NCI-H345 (cell line): ENCODE results near the gene EIF3L.
"Not testable (repeated sequence)": the region's sequence is repeated elsewhere in the genome, so short reads cannot be mapped to it uniquely, and the experiment has no call there.

Experiments
- DNase-seq: peaks from one replicate; lab custom pipeline; 2025; lab: John Stamatoyannopoulos, UW

EIF3L gene

DNA sequence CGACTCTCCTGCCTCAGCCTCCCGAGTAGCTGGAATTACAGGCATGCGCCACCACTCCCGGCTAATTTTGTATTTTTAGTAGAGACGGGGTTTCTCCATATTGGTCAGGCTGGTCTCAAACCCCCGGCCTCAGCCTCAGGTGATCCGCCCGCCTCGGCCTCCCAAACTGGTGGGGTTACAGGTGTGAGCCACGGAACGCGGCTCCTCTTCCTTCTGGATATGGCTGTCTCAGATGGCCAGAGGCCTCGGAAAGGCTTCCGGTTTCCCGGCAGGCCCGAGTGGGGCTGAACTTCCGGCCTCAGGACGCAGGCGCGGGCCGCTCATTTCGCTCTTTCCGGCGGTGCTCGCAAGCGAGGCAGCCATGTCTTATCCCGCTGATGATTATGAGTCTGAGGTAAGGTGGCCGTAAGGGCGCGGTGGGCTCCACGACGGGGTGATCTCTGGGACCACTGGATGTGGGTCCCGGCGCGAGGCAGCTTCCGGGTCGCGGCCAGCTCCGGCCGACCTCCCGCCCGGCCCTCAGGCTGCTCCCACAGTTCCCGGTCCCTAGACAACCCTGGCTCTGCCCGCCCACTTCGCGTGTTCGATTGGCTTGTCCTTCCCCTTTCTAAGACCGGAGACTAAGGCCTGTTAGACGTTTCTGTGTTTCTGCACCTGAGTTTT lies at the start of gene EIF3L:
Gene EIF3L, plus strand, starts transcription at position 331 of the 663 bp plus-strand sequence. Its CDS starts 31 bp downstream, at position 362.
- peak; percentile 84 for DNase-seq

DNA sequence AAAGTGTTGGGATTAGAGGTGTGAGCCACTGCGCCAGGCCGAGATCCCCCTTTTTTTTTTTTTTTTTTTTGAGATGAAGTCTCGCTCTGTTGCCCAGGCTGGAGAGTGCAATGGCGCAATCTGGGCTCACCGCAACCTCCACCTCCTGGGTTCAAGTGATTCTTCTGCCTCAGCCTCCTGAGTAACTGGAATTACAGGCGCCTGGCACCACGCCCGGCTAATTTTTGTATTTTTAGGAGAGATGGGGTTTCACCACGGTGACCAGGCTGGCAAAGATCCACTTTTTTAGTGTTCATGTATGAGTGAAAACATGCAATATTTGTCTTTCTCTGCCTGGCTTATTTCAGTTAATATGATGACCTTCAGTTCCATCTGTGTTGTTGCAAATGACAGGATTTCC lies 49.2 kb upstream of the EIF3L start:
- DNase-seq: not testable (repeated sequence)

DNA sequence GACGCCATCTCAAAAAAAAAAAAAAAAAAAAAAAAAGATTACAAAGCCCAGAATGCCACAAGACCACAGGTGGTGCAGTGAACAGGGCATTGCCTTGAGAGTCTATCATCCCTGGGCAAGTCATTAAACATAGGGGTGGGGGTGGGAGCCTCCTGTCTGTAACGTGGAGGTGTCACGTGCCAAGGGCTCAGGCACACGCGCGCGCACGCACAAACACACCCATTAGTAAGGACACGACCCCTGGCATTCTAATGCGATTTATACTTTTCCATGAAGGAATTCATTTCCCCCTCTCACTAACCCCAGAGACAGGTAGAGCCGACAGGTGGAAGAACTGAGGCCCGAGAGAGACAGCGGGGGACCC lies 47.3 kb upstream of the EIF3L start:
- peak; percentile 16 for DNase-seq

- peak; percentile 64 for DNase-seq
These were observed 46.7 kb upstream of the EIF3L start for GRCh38 chr22:37802310-37803194.

DNA sequence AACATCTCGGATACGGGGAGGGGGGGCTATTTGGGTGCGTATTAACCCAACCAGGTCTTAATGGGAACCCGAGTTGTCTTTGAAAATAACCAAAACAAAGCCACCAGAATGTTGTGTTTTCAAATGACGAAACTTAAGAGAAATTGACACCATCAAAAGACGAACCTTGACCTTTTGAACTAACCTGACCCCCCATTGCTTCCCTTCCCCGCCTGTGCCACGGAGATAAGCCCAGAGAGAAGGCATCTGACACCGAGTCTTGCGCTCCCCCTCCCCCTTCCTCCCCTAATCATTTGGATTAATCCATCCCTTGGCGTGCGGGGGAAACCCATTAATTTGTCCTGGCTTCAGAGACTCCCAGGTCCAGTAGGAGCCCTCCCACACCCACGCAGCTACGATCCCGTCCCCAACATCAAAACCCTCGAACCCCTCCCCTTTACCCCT lies 46.0 kb upstream of the EIF3L start:
- DNase-seq: peak; percentile 17

GRCh38 chr22:37803639-37804351 lies 45.4 kb upstream of the EIF3L start:
- DNase-seq: peak; percentile 12

GRCh38 chr22:37804352-37804880 lies 44.8 kb upstream of the EIF3L start:
- no peak for DNase-seq

- DNase-seq: peak; percentile 87
These were observed 44.1 kb upstream of the EIF3L start for GRCh38 chr22:37804881-37805809.

GRCh38 chr22:37805810-37806277 lies 43.4 kb upstream of the EIF3L start:
- no peak for DNase-seq

DNA sequence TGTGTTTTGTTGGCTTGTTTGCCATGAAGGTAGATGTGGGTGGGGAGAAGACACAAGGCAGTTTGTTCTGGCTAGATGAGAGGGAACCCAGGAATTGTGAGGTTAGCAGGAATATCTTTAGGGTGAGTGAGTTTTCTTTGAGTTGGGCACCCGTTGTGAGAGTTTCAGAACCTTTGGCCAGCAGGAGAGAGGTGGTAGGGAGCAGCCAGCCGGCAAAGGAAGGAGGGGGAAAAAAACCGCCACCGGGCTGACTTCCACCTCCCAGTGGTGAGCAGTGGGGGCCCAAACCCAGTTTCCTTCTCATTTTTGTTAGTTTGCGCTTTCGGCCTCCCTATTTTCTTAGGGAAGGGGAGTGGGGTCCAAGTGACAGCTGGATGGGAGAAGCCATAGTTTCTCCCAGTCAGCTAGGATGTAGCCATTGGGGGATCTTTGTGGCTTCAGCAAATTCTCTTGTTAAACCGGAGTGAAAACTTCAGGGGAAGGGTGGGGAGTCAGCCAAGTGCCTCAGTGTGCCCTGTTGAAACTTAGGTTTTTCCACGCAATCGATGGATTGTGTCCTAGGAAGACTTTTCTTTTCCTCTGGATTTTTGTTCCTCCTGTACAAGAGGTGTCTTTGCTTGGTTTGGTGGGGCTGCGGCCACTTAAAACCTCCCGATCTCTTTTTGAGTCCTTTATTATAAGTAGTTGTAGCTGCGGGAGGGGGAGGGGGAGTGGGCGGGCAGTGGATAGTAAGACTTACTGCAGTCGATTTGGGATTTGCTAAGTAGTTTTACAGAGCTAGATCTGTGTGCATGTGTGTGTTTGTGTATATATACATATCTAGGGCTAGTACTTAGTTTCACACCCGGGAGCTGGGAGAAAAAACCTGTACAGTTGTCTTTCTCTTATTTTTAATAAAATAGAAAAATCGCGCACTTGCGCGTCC lies 42.5 kb upstream of the EIF3L start:
- DNase-seq: peak; percentile 31

- DNase-seq: peak; percentile 93
These were observed 41.6 kb upstream of the EIF3L start, which contains the start of gene GCAT for GRCh38 chr22:37807410-37808293. TSS of gene GCAT (plus strand) at chr22:37807934. CDS start at chr22:37807968, 34 bp downstream.

GRCh38 chr22:37808294-37808657 lies 40.9 kb upstream of the EIF3L start:
- DNase-seq: no peak

DNA sequence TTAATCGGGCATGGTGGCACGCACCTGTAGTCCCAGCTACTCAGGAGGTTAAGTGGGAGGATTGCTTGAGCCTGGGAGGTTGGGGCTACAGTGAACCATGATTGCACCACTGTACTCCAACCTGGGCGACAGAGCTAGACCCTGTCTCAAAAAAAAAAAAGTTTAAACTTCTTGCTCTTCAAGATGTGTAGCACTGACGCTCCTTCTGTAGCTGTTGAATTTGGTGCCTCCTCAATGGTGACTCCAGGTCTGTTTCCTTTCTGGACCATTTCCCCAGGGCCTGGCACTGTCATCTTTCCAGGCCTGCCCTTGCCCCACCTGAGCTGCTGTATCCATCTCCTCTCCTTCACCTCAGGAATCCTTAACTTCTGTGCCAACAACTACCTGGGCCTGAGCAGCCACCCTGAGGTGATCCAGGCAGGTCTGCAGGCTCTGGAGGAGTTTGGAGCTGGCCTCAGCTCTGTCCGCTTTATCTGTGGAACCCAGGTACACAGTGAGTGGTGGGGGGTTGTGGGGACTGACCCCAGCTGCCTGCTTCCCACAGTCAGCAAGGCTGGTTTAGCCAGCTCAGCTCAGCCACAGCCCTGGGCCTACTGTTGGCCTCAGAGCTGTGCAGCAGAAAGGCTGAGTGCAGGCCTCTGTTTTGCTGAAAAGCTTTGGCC lies 39.4 kb upstream of the EIF3L start:
- DNase-seq: no peak

DNA sequence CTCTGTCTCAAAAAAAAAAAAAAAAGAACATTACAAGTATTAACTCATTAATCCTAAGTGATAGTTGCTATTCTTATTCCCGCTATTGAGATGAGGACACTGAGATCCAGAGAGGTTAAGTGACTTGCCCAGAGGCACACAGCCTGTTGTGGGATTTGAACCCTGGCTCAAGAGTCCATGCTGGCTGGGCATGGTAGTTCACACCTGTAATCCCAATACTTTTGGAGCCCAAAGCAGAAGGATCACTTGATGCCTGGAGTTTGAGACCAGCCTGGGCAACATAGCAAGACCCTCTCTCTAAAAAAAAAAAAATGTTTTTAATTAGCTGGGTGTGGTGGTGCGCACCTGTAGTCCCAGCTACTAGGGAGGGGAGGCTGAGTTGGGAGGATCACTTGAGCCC lies 37.4 kb upstream of the EIF3L start:
- DNase-seq: no peak

DNA sequence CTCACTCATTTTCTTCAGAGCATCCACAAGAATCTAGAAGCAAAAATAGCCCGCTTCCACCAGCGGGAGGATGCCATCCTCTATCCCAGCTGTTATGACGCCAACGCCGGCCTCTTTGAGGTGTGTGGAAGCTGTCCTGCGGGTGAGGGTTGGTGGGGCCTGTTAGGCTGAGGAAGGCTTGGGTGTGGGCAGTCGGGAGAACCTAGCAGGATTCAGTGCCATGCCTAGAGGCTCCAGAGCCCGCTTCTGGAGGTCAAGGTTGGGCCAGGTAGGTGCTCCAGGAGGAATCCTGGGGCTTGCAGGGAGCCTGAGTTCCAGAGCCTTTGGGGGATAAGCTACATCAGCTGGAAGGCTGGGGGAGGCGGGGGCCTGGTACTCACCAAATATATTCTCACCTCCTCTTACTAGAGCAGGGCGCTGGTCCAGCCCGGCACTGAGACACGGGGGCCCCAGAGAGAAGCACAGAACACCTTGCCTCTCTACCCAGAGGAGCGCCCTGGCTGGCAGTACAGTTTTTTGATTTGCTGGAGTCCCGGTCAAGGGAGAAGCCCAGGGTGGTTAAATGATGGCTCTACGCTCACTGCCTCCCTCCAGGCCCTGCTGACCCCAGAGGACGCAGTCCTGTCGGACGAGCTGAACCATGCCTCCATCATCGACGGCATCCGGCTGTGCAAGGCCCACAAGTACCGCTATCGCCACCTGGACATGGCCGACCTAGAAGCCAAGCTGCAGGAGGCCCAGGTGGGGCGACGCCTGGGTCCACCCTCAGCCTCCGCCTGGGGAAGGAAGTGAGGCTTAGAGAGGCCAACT lies 36.1 kb upstream of the EIF3L start:
- DNase-seq: no peak

DNA sequence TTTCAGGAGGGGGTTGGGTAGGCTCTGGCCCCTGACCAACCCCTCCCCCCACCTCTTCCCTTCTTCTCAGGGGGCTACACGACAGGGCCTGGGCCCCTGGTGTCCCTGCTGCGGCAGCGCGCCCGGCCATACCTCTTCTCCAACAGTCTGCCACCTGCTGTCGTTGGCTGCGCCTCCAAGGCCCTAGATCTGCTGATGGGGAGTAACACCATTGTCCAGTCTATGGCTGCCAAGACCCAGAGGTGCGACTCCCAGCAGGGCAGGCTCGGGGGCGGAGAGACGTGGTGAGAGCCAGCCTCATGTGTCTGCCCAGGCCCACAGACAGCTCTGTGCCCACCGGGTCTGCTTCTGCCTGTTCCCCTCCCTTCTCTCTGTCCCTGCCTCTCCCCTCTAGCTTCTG lies 33.6 kb upstream of the EIF3L start:
- DNase-seq: no peak

DNA sequence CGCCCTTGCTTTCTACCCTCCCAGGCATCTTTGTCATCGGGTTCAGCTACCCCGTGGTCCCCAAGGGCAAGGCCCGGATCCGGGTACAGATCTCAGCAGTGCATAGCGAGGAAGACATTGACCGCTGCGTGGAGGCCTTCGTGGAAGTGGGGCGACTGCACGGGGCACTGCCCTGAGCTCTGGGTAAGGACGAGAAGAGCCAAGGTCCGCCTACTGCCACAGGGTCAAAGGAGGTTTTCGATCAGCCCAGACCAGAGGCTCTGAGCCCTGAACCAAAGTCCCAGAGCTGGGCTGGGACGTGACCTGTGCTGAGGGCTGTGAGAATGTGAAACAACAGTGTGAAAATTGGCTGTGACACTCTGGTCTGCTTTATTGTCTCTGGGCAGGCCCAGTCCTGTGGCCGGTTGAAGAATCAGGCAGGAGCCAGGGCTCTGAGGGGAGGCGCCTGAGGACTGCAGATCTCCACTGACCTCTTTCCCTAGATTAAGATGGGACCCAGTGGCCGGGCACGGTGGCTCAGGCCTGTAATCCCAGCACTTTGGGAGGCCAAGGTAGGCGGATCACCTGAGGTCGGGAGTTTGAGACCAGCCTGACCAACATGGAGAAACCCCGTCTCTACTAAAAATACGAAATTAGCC lies 32.6 kb upstream of the EIF3L start:
- DNase-seq: no peak
